Loucy (cell line): Measurements from ENCODE around the gene SPACDR.

Experiments
- H2AFZ ChIP-seq: fragments of 200-600 bp; sonication (generic); 2 replicates; pipeline ENCODE4 v1.6.0; 2016; ENCODE audit warnings: antibody characterized with exemption, mild to moderate bottlenecking, low read length, moderate library complexity
- H3F3A ChIP-seq: fragments of 200-600 bp; 2 replicates; pipeline ENCODE4 v1.6.0; 2016; ENCODE audit warnings: antibody characterized with exemption, low read depth, mild to moderate bottlenecking
- H3K27me3 ChIP-seq: fragments of 200-600 bp; sonication (generic); 2 replicates; pipeline ENCODE4 v1.6.1; 2014; ENCODE audit warnings: low read length, mild to moderate bottlenecking; ENCODE audit not compliant: insufficient read depth, poor library complexity, severe bottlenecking
- H3K36me3 ChIP-seq: fragments of 200-600 bp; sonication (generic); 2 replicates; pipeline ENCODE4 v1.6.1; 2016; ENCODE audit warnings: low read length; ENCODE audit not compliant: insufficient read depth
- H3K4me1 ChIP-seq: fragments of 200-600 bp; sonication (generic); 2 replicates; pipeline ENCODE4 v1.5.1; 2014; ENCODE audit warnings: low read length, mild to moderate bottlenecking; ENCODE audit not compliant: insufficient read depth, poor library complexity, severe bottlenecking
- H3K4me2 ChIP-seq: fragments of 200-600 bp; sonication (generic); 2 replicates; pipeline ENCODE4 v1.6.0; 2014; ENCODE audit warnings: antibody characterized with exemption, low read length, low read depth, mild to moderate bottlenecking; ENCODE audit not compliant: poor library complexity, severe bottlenecking
- H3K4me3 ChIP-seq: fragments of 200-600 bp; sonication (generic); 2 replicates; pipeline ENCODE4 v1.5.1; 2014; ENCODE audit warnings: low read length, mild to moderate bottlenecking, mixed read lengths; ENCODE audit not compliant: poor library complexity, severe bottlenecking
- H3K79me2 ChIP-seq: fragments of 200-600 bp; sonication (generic); 2 replicates; pipeline ENCODE4 v1.6.1; 2014; ENCODE audit warnings: low read length; ENCODE audit not compliant: insufficient read depth
- H3K9ac ChIP-seq: fragments of 200-600 bp; sonication (generic); 2 replicates; pipeline ENCODE4 v1.6.0; 2014; ENCODE audit warnings: mild to moderate bottlenecking, low read depth, low read length, moderate library complexity; ENCODE audit not compliant: poor library complexity, severe bottlenecking
- H3K9me2 ChIP-seq: fragments of 200-600 bp; sonication (generic); replicated peaks from 2 replicates; pipeline ENCODE4 v1.6.1; 2016; ENCODE audit warnings: low read depth, low read length, mixed read lengths
- H3K9me3 ChIP-seq: fragments of 200-600 bp; sonication (generic); 2 replicates; pipeline ENCODE4 v1.6.1; 2014; ENCODE audit warnings: mild to moderate bottlenecking, antibody characterized with exemption, low read length, low read depth; ENCODE audit not compliant: insufficient read depth
- H4K20me1 ChIP-seq: fragments of 200-600 bp; sonication (generic); 2 replicates; pipeline ENCODE4 v1.6.0; 2014; ENCODE audit warnings: antibody characterized with exemption, low read length, mild to moderate bottlenecking; ENCODE audit not compliant: insufficient read depth, poor library complexity, severe bottlenecking
- EZH2phosphoT487 ChIP-seq: fragments of 200-600 bp; IDR thresholded peaks from 2 replicates; pipeline ENCODE4 v1.6.1; 2018; ENCODE audit warnings: antibody characterized with exemption, mild to moderate bottlenecking, moderate library complexity, borderline replicate concordance
- TF ChIP-seq, protein P1 (sequence below): fragments of 200-600 bp; sonication (generic); conservative IDR thresholded peaks from 2 replicates; pipeline ENCODE4 v1.5.1; 2014; ENCODE audit warnings: mild to moderate bottlenecking, antibody characterized with exemption, low read length

SPACDR gene

GRCh38 chr7:100472854-100473499 is 8.9 kb upstream of the SPACDR start:
- H3K4me2 ChIP-seq = peak overlapping the region; percentile 59

GRCh38 chr7:100472121-100472851 is 8.2 kb upstream of the SPACDR start:
- Histone ChIP-seq H3K4me3 (peak overlapping the region; percentile 41), H3F3A (no peaks in the 10 kb centered on the region), H3K4me1 (peaks cover 40% of the 10 kb centered on the region), H3K9me2 (no peaks in the 10 kb centered on the region), H3K79me2 (peaks cover 44% of the 10 kb centered on the region), H3K36me3 (peaks cover 18% of the 10 kb centered on the region; the same call in 1 of the 2 replicates), H3K27me3 (no peaks in the 10 kb centered on the region), H3K4me2 (peak overlapping the region; percentile 59), H4K20me1 (peaks cover 72% of the 10 kb centered on the region), H2AFZ (no peak overlapping the region), H3K9me3 (no peaks in the 10 kb centered on the region), H3K9ac (peak overlapping the region; percentile 44)
- TF ChIP-seq EZH2phosphoT487 = no peak
- TF ChIP-seq, protein P1, sequence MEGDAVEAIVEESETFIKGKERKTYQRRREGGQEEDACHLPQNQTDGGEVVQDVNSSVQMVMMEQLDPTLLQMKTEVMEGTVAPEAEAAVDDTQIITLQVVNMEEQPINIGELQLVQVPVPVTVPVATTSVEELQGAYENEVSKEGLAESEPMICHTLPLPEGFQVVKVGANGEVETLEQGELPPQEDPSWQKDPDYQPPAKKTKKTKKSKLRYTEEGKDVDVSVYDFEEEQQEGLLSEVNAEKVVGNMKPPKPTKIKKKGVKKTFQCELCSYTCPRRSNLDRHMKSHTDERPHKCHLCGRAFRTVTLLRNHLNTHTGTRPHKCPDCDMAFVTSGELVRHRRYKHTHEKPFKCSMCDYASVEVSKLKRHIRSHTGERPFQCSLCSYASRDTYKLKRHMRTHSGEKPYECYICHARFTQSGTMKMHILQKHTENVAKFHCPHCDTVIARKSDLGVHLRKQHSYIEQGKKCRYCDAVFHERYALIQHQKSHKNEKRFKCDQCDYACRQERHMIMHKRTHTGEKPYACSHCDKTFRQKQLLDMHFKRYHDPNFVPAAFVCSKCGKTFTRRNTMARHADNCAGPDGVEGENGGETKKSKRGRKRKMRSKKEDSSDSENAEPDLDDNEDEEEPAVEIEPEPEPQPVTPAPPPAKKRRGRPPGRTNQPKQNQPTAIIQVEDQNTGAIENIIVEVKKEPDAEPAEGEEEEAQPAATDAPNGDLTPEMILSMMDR = no peak

More at GRCh38 chr7:100472854-100473499, 8.9 kb upstream of the SPACDR start:
- Histone ChIP-seq H3K4me1 (peaks cover 40% of the 10 kb centered on the region), H3K79me2 (peaks cover 51% of the 10 kb centered on the region), H3K9me3 (no peaks in the 10 kb centered on the region), H3K9ac (peak overlapping the region; percentile 44), H3K9me2 (no peaks in the 10 kb centered on the region), H3K4me3 (peak overlapping the region; percentile 41), H2AFZ (no peak overlapping the region), H3K36me3 (peaks cover 14% of the 10 kb centered on the region; the same call in 1 of the 2 replicates), H3F3A (no peaks in the 10 kb centered on the region), H3K27me3 (no peaks in the 10 kb centered on the region), H4K20me1 (peaks cover 73% of the 10 kb centered on the region)
- TF ChIP-seq, protein P1 = no peak
- TF ChIP-seq EZH2phosphoT487 = no peak

GRCh38 chr7:100471021-100471420 is 7.0 kb upstream of the SPACDR start:
- H3F3A ChIP-seq = no peaks in the 10 kb centered on the region
- H3K9me2 ChIP-seq = no peaks in the 10 kb centered on the region
- H3K79me2 ChIP-seq = peaks cover 32% of the 10 kb centered on the region
- H3K9me3 ChIP-seq = no peaks in the 10 kb centered on the region
- no peak overlapping the region for H2AFZ ChIP-seq
- H3K9ac ChIP-seq = no peak overlapping the region
- no peak overlapping the region for H3K4me3 ChIP-seq
- TF ChIP-seq EZH2phosphoT487 = no peak
- TF ChIP-seq, protein P1 = no peak
- peaks cover 60% of the 10 kb centered on the region for H4K20me1 ChIP-seq
- H3K36me3 ChIP-seq = peaks cover 25% of the 10 kb centered on the region; the same call in 1 of the 2 replicates
- peaks cover 29% of the 10 kb centered on the region for H3K4me1 ChIP-seq
- H3K27me3 ChIP-seq = no peaks in the 10 kb centered on the region
- no peak overlapping the region for H3K4me2 ChIP-seq
